ENCODE results near the gene KIAA1328.
"Not testable (repeated sequence)": the region's sequence is repeated elsewhere in the genome, so short reads cannot be mapped to it uniquely, and the experiment has no call there.

KIAA1328 gene

DNA sequence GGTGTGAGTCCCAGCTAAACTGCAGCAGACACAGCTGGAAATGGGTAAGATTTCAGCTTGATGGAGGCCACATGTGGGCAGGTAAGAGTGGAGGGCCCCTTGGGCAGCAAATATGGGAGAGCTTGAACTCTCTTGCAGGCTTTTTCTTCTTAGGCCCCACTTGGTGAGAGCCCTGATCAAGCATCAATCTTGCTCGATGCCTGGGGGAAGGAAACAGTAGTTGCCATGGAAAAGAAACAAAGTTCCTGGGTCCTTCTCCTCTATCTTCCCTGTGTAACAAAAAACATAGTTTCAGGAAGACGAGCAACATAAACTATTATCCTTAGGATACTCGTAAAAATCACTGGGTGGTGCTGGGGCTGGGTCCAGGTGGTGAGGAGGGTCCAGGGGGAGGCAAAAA is 42.9 kb downstream of the KIAA1328 start:
- H3K36me3 ChIP-seq (ENCODE audit: control insufficient read depth in 1 of 2, insufficient read depth in 2 of 2, low read length in 2 of 2) = no peaks in the 10 kb centered on the region
- no peaks in the 10 kb centered on the region for H3K27me3 ChIP-seq (ENCODE audit: control insufficient read depth in 1 of 2, insufficient read depth in 2 of 2, low read length in 2 of 2)
- H3K27ac ChIP-seq (ENCODE audit: low read depth, low read length) = no peak overlapping the region
- no peak overlapping the region for H3K9ac ChIP-seq (ENCODE audit: low read depth in 1 of 2, low read length in 2 of 2)
- H3K4me3 ChIP-seq (ENCODE audit: low read depth in 1 of 2, low read length in 2 of 2) = no peak overlapping the region
- no peaks in the 10 kb centered on the region for H3K9me3 ChIP-seq (ENCODE audit: control insufficient read depth in 1 of 2, low read length in 2 of 2)
- H3K4me1 ChIP-seq (ENCODE audit: control insufficient read depth in 1 of 2, insufficient read depth in 2 of 2, low read length in 2 of 2) = no peaks in the 10 kb centered on the region

DNA sequence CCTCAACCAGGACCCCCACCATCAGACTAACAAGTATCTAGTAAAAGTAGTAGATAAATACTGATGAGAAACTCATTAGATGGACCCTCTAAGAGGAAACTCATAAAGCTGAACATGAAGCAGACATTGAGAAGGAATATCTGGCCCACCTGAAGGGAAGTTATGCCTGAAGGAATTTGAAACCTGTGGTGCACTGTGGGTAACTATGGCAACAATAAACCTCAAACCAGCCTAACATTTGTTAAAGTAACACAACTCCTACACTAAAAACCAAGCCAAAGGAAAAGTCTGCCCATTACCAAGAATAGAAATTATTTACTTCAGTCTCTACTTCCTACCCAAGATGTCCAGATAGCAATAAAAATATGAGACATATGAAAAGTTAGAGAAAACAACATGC is 43.4 kb downstream of the KIAA1328 start:
- Histone ChIP-seq H3K9me3 (ENCODE audit: control insufficient read depth in 1 of 2, low read length in 2 of 2) (no peaks in the 10 kb centered on the region), H3K9ac (ENCODE audit: low read depth in 1 of 2, low read length in 2 of 2) (no peak overlapping the region), H3K36me3 (ENCODE audit: control insufficient read depth in 1 of 2, insufficient read depth in 2 of 2, low read length in 2 of 2) (no peaks in the 10 kb centered on the region), H3K27me3 (ENCODE audit: control insufficient read depth in 1 of 2, insufficient read depth in 2 of 2, low read length in 2 of 2) (no peaks in the 10 kb centered on the region), H3K27ac (ENCODE audit: low read depth, low read length) (no peak overlapping the region), H3K4me1 (ENCODE audit: control insufficient read depth in 1 of 2, insufficient read depth in 2 of 2, low read length in 2 of 2) (no peaks in the 10 kb centered on the region), H3K4me3 (ENCODE audit: low read depth in 1 of 2, low read length in 2 of 2) (no peak overlapping the region)

DNA sequence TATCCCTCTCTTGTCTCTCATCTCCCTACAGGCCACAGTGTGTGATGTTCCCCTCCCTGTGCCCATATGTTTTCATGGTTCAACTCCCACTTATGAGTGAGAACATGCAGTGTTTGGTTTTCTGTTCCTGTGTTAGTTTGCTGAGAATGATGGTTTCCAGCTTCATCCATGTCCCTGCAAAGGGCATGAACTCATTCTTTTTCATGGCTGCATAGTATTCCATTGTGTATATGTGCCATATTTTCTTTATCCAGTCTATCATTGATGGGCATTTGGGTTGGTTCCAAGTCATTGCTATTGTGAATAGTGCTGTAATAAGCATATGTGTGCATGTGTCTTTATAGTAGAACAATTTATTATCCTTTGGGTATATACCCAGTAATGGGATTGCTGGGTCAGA is 44.9 kb downstream of the KIAA1328 start:
- not testable (repeated sequence) for H3K9ac ChIP-seq (ENCODE audit: low read depth in 1 of 2, low read length in 2 of 2); H3K27ac ChIP-seq (ENCODE audit: low read depth, low read length); H3K4me3 ChIP-seq (ENCODE audit: low read depth in 1 of 2, low read length in 2 of 2); H3K9me3 ChIP-seq (ENCODE audit: control insufficient read depth in 1 of 2, low read length in 2 of 2); H3K36me3 ChIP-seq (ENCODE audit: control insufficient read depth in 1 of 2, insufficient read depth in 2 of 2, low read length in 2 of 2); H3K27me3 ChIP-seq (ENCODE audit: control insufficient read depth in 1 of 2, insufficient read depth in 2 of 2, low read length in 2 of 2); H3K4me1 ChIP-seq (ENCODE audit: control insufficient read depth in 1 of 2, insufficient read depth in 2 of 2, low read length in 2 of 2)

DNA sequence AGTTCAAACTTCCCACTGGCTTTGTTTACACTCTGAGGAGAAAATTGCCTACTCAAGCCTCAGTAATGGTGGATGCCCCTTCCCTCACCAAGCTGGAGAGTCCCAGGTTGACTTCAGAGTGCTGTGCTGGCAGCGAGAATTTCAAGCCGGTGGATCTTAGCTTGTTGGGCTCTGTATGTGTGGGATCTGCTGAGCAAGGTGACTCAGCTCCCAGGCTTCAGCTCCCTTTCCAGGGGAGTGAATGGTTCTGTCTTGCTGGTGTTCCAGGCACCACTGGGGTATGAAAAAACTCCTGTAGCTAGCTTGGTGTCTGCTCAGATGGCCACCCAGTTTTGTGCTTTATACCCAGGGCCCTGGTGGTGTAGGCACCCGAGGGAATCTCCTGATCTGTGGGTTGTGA is 50.9 kb downstream of the KIAA1328 start:
- H3K27me3 ChIP-seq (ENCODE audit: control insufficient read depth in 1 of 2, insufficient read depth in 2 of 2, low read length in 2 of 2); H3K36me3 ChIP-seq (ENCODE audit: control insufficient read depth in 1 of 2, insufficient read depth in 2 of 2, low read length in 2 of 2): not testable (repeated sequence)

DNA sequence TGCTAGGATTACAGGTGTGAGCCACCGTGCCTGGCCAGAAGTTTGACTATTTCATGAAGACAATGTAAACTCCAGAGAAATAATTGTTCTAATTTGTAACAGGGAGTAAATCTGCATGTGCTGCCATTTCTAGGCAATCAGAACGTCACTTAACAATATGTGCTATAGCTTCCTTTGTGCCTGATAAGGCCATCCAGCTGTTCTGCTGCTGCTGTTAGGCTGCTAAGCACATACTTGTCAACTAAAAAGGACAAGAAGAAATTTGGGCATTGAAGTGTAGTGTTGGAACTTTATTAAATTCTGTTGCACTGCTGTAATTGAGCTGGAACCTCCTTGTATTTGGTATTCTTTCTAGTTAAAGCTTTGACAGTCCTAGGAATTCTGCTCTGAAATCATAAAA is 57.1 kb downstream of the KIAA1328 start:
- H3K4me3 ChIP-seq (ENCODE audit: low read depth in 1 of 2, low read length in 2 of 2) = no peak overlapping the region

More for the DNA sequence above, 50.9 kb downstream of the KIAA1328 start:
- H3K4me3 ChIP-seq (ENCODE audit: low read depth in 1 of 2, low read length in 2 of 2); H3K27ac ChIP-seq (ENCODE audit: low read depth, low read length); H3K9ac ChIP-seq (ENCODE audit: low read depth in 1 of 2, low read length in 2 of 2); H3K9me3 ChIP-seq (ENCODE audit: control insufficient read depth in 1 of 2, low read length in 2 of 2); H3K4me1 ChIP-seq (ENCODE audit: control insufficient read depth in 1 of 2, insufficient read depth in 2 of 2, low read length in 2 of 2): not testable (repeated sequence)

DNA sequence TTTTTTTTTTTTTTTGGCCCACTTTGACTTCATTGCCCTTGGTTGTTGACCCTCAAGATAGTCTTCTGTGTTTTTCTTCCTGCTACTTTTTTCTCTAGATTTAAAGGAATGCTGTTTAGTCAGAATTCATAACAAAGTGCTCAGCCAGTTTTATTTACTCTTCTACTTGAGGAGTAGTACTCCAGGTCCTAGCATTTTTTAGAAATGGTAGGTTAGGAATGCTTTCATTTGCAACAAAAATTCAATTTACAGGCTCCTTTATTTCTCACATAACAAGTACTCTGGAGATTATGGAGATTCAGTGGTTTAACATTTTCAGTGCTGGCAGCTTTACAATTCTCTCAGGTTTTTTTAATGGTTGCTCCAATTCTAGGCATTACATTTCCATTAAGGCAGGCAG is 58.2 kb downstream of the KIAA1328 start:
- Histone ChIP-seq H3K9ac (ENCODE audit: low read depth in 1 of 2, low read length in 2 of 2) (no peak overlapping the region), H3K27ac (ENCODE audit: low read depth, low read length) (no peak overlapping the region), H3K36me3 (ENCODE audit: control insufficient read depth in 1 of 2, insufficient read depth in 2 of 2, low read length in 2 of 2) (no peaks in the 10 kb centered on the region), H3K4me3 (ENCODE audit: low read depth in 1 of 2, low read length in 2 of 2) (no peak overlapping the region), H3K27me3 (ENCODE audit: control insufficient read depth in 1 of 2, insufficient read depth in 2 of 2, low read length in 2 of 2) (no peaks in the 10 kb centered on the region), H3K4me1 (ENCODE audit: control insufficient read depth in 1 of 2, insufficient read depth in 2 of 2, low read length in 2 of 2) (peaks cover 0 to 13% of the 10 kb centered on the region in 2 donors), H3K9me3 (ENCODE audit: control insufficient read depth in 1 of 2, low read length in 2 of 2) (no peaks in the 10 kb centered on the region)

More for the DNA sequence above, 57.1 kb downstream of the KIAA1328 start:
- Histone ChIP-seq H3K27ac (ENCODE audit: low read depth, low read length) (no peak overlapping the region), H3K9me3 (ENCODE audit: control insufficient read depth in 1 of 2, low read length in 2 of 2) (no peaks in the 10 kb centered on the region), H3K36me3 (ENCODE audit: control insufficient read depth in 1 of 2, insufficient read depth in 2 of 2, low read length in 2 of 2) (no peaks in the 10 kb centered on the region), H3K4me1 (ENCODE audit: control insufficient read depth in 1 of 2, insufficient read depth in 2 of 2, low read length in 2 of 2) (peaks cover 0 to 13% of the 10 kb centered on the region in 2 donors), H3K27me3 (ENCODE audit: control insufficient read depth in 1 of 2, insufficient read depth in 2 of 2, low read length in 2 of 2) (no peaks in the 10 kb centered on the region), H3K9ac (ENCODE audit: low read depth in 1 of 2, low read length in 2 of 2) (no peak overlapping the region)

DNA sequence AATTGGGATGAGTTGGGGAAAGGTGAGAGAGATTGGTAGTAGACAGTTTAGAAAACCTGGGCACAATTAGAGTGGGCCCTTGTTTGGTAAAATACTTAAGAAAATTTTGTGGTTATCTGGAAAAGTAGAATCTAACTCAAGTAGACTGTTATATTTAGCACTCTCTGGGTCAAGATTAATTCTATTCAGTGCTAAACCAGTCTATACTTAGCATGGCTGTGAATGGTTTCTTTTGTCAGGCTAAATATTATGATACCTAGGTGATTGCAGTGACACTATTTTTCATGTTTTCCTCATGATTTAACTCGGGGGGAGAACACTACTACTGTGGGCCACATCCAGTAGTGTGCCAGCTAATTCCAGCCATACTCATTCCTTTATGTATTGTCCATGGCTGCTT is 58.9 kb downstream of the KIAA1328 start:
- H3K9me3 ChIP-seq (ENCODE audit: control insufficient read depth in 1 of 2, low read length in 2 of 2) = no peaks in the 10 kb centered on the region
- no peak overlapping the region for H3K27ac ChIP-seq (ENCODE audit: low read depth, low read length)
- H3K36me3 ChIP-seq (ENCODE audit: control insufficient read depth in 1 of 2, insufficient read depth in 2 of 2, low read length in 2 of 2) = no peaks in the 10 kb centered on the region
- H3K9ac ChIP-seq (ENCODE audit: low read depth in 1 of 2, low read length in 2 of 2) = no peak overlapping the region
- H3K4me3 ChIP-seq (ENCODE audit: low read depth in 1 of 2, low read length in 2 of 2) = no peak overlapping the region
- H3K4me1 ChIP-seq (ENCODE audit: control insufficient read depth in 1 of 2, insufficient read depth in 2 of 2, low read length in 2 of 2) = peaks cover 0 to 13% of the 10 kb centered on the region in 2 donors
- no peaks in the 10 kb centered on the region for H3K27me3 ChIP-seq (ENCODE audit: control insufficient read depth in 1 of 2, insufficient read depth in 2 of 2, low read length in 2 of 2)

DNA sequence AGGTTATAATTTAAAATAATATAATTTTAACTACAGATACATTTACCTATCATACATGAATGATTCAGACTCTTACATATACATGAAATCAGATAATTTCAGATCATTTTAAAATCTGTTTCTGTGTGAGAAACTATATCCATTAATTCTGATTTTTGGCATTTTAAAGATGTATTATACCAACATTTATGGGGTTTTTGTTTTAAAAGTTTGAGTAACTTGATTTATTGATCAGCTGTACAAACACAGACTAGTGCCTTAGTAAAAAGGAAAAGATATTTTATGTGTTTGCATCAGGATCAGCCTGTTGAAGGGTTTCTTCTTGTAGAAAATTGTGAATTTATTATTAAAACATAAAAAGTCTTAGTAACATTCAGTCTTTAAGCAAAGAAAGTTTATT is 59.9 kb downstream of the KIAA1328 start:
- H3K9me3 ChIP-seq (ENCODE audit: control insufficient read depth in 1 of 2, low read length in 2 of 2) = no peaks in the 10 kb centered on the region

DNA sequence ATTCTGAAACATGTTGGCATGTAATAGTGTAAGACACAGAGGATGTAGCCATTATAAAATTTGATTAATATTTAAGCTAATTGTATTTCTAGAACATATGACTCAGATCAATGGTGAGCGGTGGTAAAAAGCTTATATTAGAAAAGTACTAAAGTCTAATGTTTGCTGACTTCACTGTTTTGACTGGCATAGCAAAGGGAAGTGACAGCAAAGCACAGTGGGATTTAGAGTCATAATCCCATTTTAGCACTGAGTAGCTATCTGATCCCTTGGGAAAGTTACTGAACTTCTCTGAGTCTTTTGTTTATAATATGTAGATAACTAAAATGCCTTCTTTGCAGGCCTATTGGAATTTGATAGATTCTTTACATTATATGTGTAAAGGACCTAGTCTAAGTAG is 60.4 kb downstream of the KIAA1328 start:
- Histone ChIP-seq H3K27ac (ENCODE audit: low read depth, low read length) (no peak overlapping the region), H3K4me1 (ENCODE audit: control insufficient read depth in 1 of 2, insufficient read depth in 2 of 2, low read length in 2 of 2) (peaks cover 0 to 13% of the 10 kb centered on the region in 2 donors), H3K27me3 (ENCODE audit: control insufficient read depth in 1 of 2, insufficient read depth in 2 of 2, low read length in 2 of 2) (no peaks in the 10 kb centered on the region)

More for the DNA sequence above, 59.9 kb downstream of the KIAA1328 start:
- Histone ChIP-seq H3K36me3 (ENCODE audit: control insufficient read depth in 1 of 2, insufficient read depth in 2 of 2, low read length in 2 of 2) (no peaks in the 10 kb centered on the region), H3K4me3 (ENCODE audit: low read depth in 1 of 2, low read length in 2 of 2) (no peak overlapping the region), H3K9ac (ENCODE audit: low read depth in 1 of 2, low read length in 2 of 2) (no peak overlapping the region), H3K4me1 (ENCODE audit: control insufficient read depth in 1 of 2, insufficient read depth in 2 of 2, low read length in 2 of 2) (peaks cover 0 to 13% of the 10 kb centered on the region in 2 donors), H3K27me3 (ENCODE audit: control insufficient read depth in 1 of 2, insufficient read depth in 2 of 2, low read length in 2 of 2) (no peaks in the 10 kb centered on the region), H3K27ac (ENCODE audit: low read depth, low read length) (no peak overlapping the region)

DNA sequence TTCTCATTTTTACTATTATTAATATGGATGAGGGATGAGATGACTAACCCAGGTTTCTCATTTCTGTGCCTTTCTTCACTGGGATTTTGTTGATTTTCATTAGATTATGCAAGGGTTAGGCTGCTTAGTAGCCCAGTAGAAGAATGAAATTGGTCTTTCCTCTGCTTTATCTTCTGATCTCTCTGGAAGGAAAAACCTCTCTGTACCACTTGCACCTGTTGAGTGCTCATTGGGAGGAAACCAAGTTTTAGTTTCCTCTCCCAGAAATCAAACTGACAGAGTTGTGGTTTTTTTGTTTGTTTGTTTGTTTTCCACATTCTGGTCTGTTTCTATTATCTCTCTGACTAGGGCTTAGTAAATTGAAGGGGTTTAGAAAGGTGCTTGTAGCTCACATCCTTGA is 60.8 kb downstream of the KIAA1328 start:
- no peak overlapping the region for H3K27ac ChIP-seq (ENCODE audit: low read depth, low read length)

More for the DNA sequence above, 60.4 kb downstream of the KIAA1328 start:
- no peak overlapping the region for H3K9ac ChIP-seq (ENCODE audit: low read depth in 1 of 2, low read length in 2 of 2)
- H3K36me3 ChIP-seq (ENCODE audit: control insufficient read depth in 1 of 2, insufficient read depth in 2 of 2, low read length in 2 of 2) = no peaks in the 10 kb centered on the region
- H3K9me3 ChIP-seq (ENCODE audit: control insufficient read depth in 1 of 2, low read length in 2 of 2) = no peaks in the 10 kb centered on the region
- no peak overlapping the region for H3K4me3 ChIP-seq (ENCODE audit: low read depth in 1 of 2, low read length in 2 of 2)

DNA sequence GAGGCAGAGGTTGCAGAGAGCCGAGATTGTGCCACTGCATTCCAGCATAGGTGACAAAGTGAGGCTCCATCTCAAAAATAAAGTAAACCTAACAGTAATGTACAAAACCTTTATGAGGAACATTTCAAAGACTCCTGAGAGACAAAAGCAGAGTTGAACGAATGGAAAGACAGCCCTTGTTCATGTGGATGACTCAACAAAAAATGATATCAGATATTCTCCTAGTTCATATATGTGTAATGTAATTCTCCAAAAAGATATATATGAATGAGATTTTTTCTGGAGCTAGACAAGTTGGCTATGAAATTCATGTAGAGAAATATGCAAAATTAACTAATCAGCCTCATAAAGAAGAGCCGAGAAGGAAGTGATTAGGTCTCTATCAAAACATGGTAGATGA is 61.7 kb downstream of the KIAA1328 start:
- Histone ChIP-seq H3K9ac (ENCODE audit: low read depth in 1 of 2, low read length in 2 of 2) (no peak overlapping the region), H3K4me3 (ENCODE audit: low read depth in 1 of 2, low read length in 2 of 2) (no peak overlapping the region), H3K27me3 (ENCODE audit: control insufficient read depth in 1 of 2, insufficient read depth in 2 of 2, low read length in 2 of 2) (no peaks in the 10 kb centered on the region), H3K36me3 (ENCODE audit: control insufficient read depth in 1 of 2, insufficient read depth in 2 of 2, low read length in 2 of 2) (no peaks in the 10 kb centered on the region), H3K4me1 (ENCODE audit: control insufficient read depth in 1 of 2, insufficient read depth in 2 of 2, low read length in 2 of 2) (peaks cover 0 to 13% of the 10 kb centered on the region in 2 donors), H3K9me3 (ENCODE audit: control insufficient read depth in 1 of 2, low read length in 2 of 2) (no peaks in the 10 kb centered on the region), H3K27ac (ENCODE audit: low read depth, low read length) (no peak overlapping the region)

More for the DNA sequence above, 60.8 kb downstream of the KIAA1328 start:
- Histone ChIP-seq H3K4me3 (ENCODE audit: low read depth in 1 of 2, low read length in 2 of 2) (no peak overlapping the region), H3K4me1 (ENCODE audit: control insufficient read depth in 1 of 2, insufficient read depth in 2 of 2, low read length in 2 of 2) (peaks cover 0 to 13% of the 10 kb centered on the region in 2 donors), H3K36me3 (ENCODE audit: control insufficient read depth in 1 of 2, insufficient read depth in 2 of 2, low read length in 2 of 2) (no peaks in the 10 kb centered on the region), H3K9ac (ENCODE audit: low read depth in 1 of 2, low read length in 2 of 2) (no peak overlapping the region), H3K9me3 (ENCODE audit: control insufficient read depth in 1 of 2, low read length in 2 of 2) (no peaks in the 10 kb centered on the region), H3K27me3 (ENCODE audit: control insufficient read depth in 1 of 2, insufficient read depth in 2 of 2, low read length in 2 of 2) (no peaks in the 10 kb centered on the region)

Data from duodenal mucosa (tissue), 2 donors.